ENCODE results near the gene MBD5.

The MBD5 gene

GRCh38 chr2:148023861-148024260, 3.0 kb downstream of the MBD5 start:
- DNase-seq (ENCODE audit: low read depth in 2 of 2): no peak

GRCh38 chr2:148026573-148026972, 5.7 kb downstream of the MBD5 start:
- DNase-seq (ENCODE audit: low read depth in 2 of 2): no peak

GRCh38 chr2:148027822-148028221, 6.9 kb downstream of the MBD5 start:
- no peak for DNase-seq (ENCODE audit: low read depth in 2 of 2)

- no peak for DNase-seq (ENCODE audit: low read depth in 2 of 2)
Measured at GRCh38 chr2:148028781-148029180, 7.9 kb downstream of the MBD5 start.

- DNase-seq (ENCODE audit: low read depth in 2 of 2): no peak
Measured at GRCh38 chr2:148031152-148031551, 10.3 kb downstream of the MBD5 start.

GRCh38 chr2:148032215-148032614, 11.3 kb downstream of the MBD5 start:
- DNase-seq (ENCODE audit: low read depth in 2 of 2): no peak

GRCh38 chr2:148039783-148040182, 18.9 kb downstream of the MBD5 start:
- DNase-seq (ENCODE audit: low read depth in 2 of 2): no peak

GRCh38 chr2:148042219-148042618, 21.3 kb downstream of the MBD5 start:
- no peak for DNase-seq (ENCODE audit: low read depth in 2 of 2)

- no peak for DNase-seq (ENCODE audit: low read depth in 2 of 2)
Measured at GRCh38 chr2:148044322-148044721, 23.4 kb downstream of the MBD5 start.

GRCh38 chr2:148046802-148047201, 25.9 kb downstream of the MBD5 start:
- no peak for DNase-seq (ENCODE audit: low read depth in 2 of 2)

- no peak for DNase-seq (ENCODE audit: low read depth in 2 of 2)
Measured at GRCh38 chr2:148048475-148049221, 27.8 kb downstream of the MBD5 start.

- DNase-seq (ENCODE audit: low read depth in 2 of 2): no peak
Measured at GRCh38 chr2:148049284-148049683, 28.4 kb downstream of the MBD5 start.

GRCh38 chr2:148052687-148053086, 31.8 kb downstream of the MBD5 start:
- no peak for DNase-seq (ENCODE audit: low read depth in 2 of 2)

GRCh38 chr2:148058641-148059040, 37.8 kb downstream of the MBD5 start:
- no peak for DNase-seq (ENCODE audit: low read depth in 2 of 2)

GRCh38 chr2:148063633-148064032, 42.7 kb downstream of the MBD5 start:
- DNase-seq (ENCODE audit: low read depth in 2 of 2): no peak

GRCh38 chr2:148065936-148066335, 45.0 kb downstream of the MBD5 start:
- no peak for DNase-seq (ENCODE audit: low read depth in 2 of 2)

- DNase-seq (ENCODE audit: low read depth in 2 of 2): no peak
Measured at GRCh38 chr2:148067801-148068200, 46.9 kb downstream of the MBD5 start.

GRCh38 chr2:148071351-148071750, 50.5 kb downstream of the MBD5 start:
- no peak for DNase-seq (ENCODE audit: low read depth in 2 of 2)

- DNase-seq (ENCODE audit: low read depth in 2 of 2): no peak
Measured at GRCh38 chr2:148096012-148096411, 75.1 kb downstream of the MBD5 start.

GRCh38 chr2:148102641-148103040, 81.8 kb downstream of the MBD5 start:
- no peak for DNase-seq (ENCODE audit: low read depth in 2 of 2)

GRCh38 chr2:148103946-148104345, 83.1 kb downstream of the MBD5 start:
- no peak for DNase-seq (ENCODE audit: low read depth in 2 of 2)

- DNase-seq (ENCODE audit: low read depth in 2 of 2): no peak
Measured at GRCh38 chr2:148106331-148106730, 85.4 kb downstream of the MBD5 start.

GRCh38 chr2:148108385-148108784, 87.5 kb downstream of the MBD5 start:
- DNase-seq (ENCODE audit: low read depth in 2 of 2): no peak

GRCh38 chr2:148110184-148110583, 89.3 kb downstream of the MBD5 start:
- no peak for DNase-seq (ENCODE audit: low read depth in 2 of 2)
